ENCODE measurements around the gene SHROOM4. TPM values are rescaled to one million over a fixed set of nuclear protein-coding genes. Genes with fewer than 3 reads are reported as not detected.

The SHROOM4 gene
- total and polyA plus RNA-seq, 9 of the 15 experiments (the other 6 are each of a cell fraction or from before 2014, with no cell fraction given), result not detected

DNA sequence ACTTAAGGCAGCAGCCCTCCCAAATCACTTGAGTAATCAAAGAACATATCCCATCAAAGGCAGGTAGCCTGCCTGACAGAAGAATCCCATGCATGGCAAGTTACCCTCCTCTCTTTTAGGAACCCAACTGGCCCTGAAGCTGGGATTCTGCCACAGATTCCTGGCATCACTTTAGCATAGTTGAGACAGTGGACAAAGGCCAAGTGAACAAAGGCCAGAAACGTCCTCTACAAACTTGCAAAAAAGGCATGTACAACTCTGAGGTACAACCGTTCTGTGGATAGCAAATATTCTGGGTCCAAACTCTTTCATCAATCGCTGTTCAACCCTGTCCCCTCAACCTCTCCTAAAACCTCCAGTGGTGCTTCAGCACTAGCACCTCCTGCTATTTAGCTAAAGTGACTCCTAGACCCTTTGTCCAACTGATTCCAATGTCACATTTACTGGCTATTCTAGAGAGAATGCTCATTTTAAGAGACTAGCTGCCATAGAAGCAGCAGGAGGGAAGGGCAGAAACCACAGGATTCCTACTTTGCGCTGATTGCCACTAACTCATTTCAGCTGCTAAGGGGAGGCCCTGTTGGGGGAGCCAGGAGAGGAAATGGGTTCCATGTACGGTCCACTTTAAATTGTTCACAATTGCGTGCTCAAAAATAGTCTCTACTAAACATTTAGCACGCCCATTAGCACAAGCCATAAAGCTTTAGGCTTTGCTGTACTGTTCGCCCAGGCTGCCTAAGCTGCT is 105.9 kb downstream of the SHROOM4 start:
- ChIA-PET CTCF (ENCODE audit: low intra/inter-chr PET ratio) (no interaction called here), POLR2A (no interaction called here)
- H3K4me2 ChIP-seq (ENCODE audit: insufficient read depth, low read length), result no peak overlapping the region
- DNase-seq (ENCODE audit: extremely low read depth in 1 of 4, low spot score in 3 of 4) (no peak), ATAC-seq (no peak), FAIRE-seq (no peak)
- intact Hi-C loops (cut with micrococcal nuclease), result no loop called here
- no peak overlapping the region for H3K27ac ChIP-seq (ENCODE audit: extremely low read depth, low read depth, low read length)
- H3K9ac ChIP-seq (ENCODE audit: insufficient read depth in 1 of 2, low read depth in 2 of 2, low read length in 2 of 2), result no peak overlapping the region
- no peak overlapping the region for H2AFZ ChIP-seq (ENCODE audit: low read depth, low read length)
- H3K27me3 ChIP-seq (ENCODE audit: control insufficient read depth in 2 of 2, insufficient read depth in 2 of 2, low read length in 2 of 2), result no peaks in the 10 kb centered on the region
- no peaks in the 10 kb centered on the region for H3K9me1 ChIP-seq (ENCODE audit: control insufficient read depth, insufficient read depth, low read length)
- no peaks in the 10 kb centered on the region for H4K20me1 ChIP-seq (replicated peaks; ENCODE audit: control insufficient read depth, insufficient read depth, low read length)
- BruUV-seq (replicated peaks), result no TSS peak
- no peaks in the 10 kb centered on the region for H3K9me3 ChIP-seq (replicated peaks; ENCODE audit: control insufficient read depth, insufficient read depth, low read depth, low read length)
- no peaks in the 10 kb centered on the region for H3K4me1 ChIP-seq (replicated peaks in 1 of 2; ENCODE audit: control insufficient read depth in 2 of 2, insufficient read depth in 2 of 2, low read length in 2 of 2)
- no peaks in the 10 kb centered on the region for H3K79me2 ChIP-seq (ENCODE audit: control insufficient read depth, insufficient read depth, low read length)
- in situ Hi-C loops (cut with MboI), result no loop called here
- WGBS (ENCODE audit: insufficient coverage, low coverage, missing lambda C conversion rate), result 0% methylated on average over 6 of the region's 8 CpGs
- H3K36me3 ChIP-seq (ENCODE audit: control insufficient read depth, insufficient read depth, low read length), result no peaks in the 10 kb centered on the region
- H3K4me3 ChIP-seq, result no peak overlapping the region
- no peak for TF ChIP-seq XRCC3 (IDR thresholded peaks at IDR 0.05)
- TF ChIP-seq, protein P1, sequence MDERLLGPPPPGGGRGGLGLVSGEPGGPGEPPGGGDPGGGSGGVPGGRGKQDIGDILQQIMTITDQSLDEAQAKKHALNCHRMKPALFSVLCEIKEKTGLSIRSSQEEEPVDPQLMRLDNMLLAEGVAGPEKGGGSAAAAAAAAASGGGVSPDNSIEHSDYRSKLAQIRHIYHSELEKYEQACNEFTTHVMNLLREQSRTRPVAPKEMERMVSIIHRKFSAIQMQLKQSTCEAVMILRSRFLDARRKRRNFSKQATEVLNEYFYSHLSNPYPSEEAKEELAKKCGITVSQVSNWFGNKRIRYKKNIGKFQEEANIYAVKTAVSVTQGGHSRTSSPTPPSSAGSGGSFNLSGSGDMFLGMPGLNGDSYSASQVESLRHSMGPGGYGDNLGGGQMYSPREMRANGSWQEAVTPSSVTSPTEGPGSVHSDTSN (CRISPR knock-in tag; IDR thresholded peaks at IDR 0.05; ENCODE audit: low read depth), result no peak
- TF ChIP-seq, protein P1 (tag; conservative IDR thresholded peaks at IDR 0.05; ENCODE audit: low read depth), result no peak
- no peak for TF ChIP-seq SETDB1 (IDR thresholded peaks at IDR 0.05; ENCODE audit: low read length)
- TF ChIP-seq HSF4 (CRISPR knock-in tag; IDR thresholded peaks at IDR 0.05; ENCODE audit: borderline replicate concordance), result no peak
- TF ChIP-seq ZBTB2 (IDR thresholded peaks at IDR 0.05), result no peak
- TF ChIP-seq MCM5 (IDR thresholded peaks at IDR 0.05; ENCODE audit: low read depth), result no peak
- no peak for TF ChIP-seq ZNF311 (CRISPR knock-in tag; IDR thresholded peaks at IDR 0.05)
- TF ChIP-seq, protein P2, sequence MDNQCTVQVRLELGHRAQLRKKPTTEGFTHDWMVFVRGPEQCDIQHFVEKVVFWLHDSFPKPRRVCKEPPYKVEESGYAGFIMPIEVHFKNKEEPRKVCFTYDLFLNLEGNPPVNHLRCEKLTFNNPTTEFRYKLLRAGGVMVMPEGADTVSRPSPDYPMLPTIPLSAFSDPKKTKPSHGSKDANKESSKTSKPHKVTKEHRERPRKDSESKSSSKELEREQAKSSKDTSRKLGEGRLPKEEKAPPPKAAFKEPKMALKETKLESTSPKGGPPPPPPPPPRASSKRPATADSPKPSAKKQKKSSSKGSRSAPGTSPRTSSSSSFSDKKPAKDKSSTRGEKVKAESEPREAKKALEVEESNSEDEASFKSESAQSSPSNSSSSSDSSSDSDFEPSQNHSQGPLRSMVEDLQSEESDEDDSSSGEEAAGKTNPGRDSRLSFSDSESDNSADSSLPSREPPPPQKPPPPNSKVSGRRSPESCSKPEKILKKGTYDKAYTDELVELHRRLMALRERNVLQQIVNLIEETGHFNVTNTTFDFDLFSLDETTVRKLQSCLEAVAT (IDR thresholded peaks at IDR 0.05), result no peak
- no peak for TF ChIP-seq ESRRB (CRISPR knock-in tag; IDR thresholded peaks at IDR 0.05; ENCODE audit: borderline replicate concordance)
- no peak for TF ChIP-seq MCM7 (IDR thresholded peaks at IDR 0.05)
- TF ChIP-seq ETV1 (tag; conservative IDR thresholded peaks at IDR 0.05; ENCODE audit: low read depth), result no peak
- TF ChIP-seq, protein P3, sequence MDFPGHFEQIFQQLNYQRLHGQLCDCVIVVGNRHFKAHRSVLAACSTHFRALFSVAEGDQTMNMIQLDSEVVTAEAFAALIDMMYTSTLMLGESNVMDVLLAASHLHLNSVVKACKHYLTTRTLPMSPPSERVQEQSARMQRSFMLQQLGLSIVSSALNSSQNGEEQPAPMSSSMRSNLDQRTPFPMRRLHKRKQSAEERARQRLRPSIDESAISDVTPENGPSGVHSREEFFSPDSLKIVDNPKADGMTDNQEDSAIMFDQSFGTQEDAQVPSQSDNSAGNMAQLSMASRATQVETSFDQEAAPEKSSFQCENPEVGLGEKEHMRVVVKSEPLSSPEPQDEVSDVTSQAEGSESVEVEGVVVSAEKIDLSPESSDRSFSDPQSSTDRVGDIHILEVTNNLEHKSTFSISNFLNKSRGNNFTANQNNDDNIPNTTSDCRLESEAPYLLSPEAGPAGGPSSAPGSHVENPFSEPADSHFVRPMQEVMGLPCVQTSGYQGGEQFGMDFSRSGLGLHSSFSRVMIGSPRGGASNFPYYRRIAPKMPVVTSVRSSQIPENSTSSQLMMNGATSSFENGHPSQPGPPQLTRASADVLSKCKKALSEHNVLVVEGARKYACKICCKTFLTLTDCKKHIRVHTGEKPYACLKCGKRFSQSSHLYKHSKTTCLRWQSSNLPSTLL (IDR thresholded peaks at IDR 0.05), result no peak
- TF ChIP-seq THRA (IDR thresholded peaks at IDR 0.05), result no peak

Measured in K562 (cell line).